ENCODE data around the gene DKKL1. TPM values are rescaled to one million over a fixed set of nuclear protein-coding genes. Genes with fewer than 3 reads are reported as not detected.
A peak's percentile ranks its signal among the peaks of the same experiment; 100 is the strongest.

The DKKL1 gene
- total RNA-seq, 1 experiment from 2014 or later = 2.4 TPM

- DNase-seq (ENCODE audit: low spot score) = peak; percentile 56
- ATAC-seq = peak; percentile 3
- CTCF ChIA-PET = interaction anchor here (0.8 to 3.5 kb wide), 11 partner anchors 9 to 139 kb away, joined by 3 to 14 read pairs (median 5); partner anchors contain the start of genes GFY and TEAD2
- H3K27me3 Mint-ChIP-seq (ENCODE audit: low read depth) = peaks cover 45% of the 10 kb centered on the region
- H3K9me3 Mint-ChIP-seq = no peaks in the 10 kb centered on the region
- H3K4me1 Mint-ChIP-seq = peaks cover 29% of the 10 kb centered on the region
- H3K27ac Mint-ChIP-seq = peak overlapping the region; percentile 95; the same call in 1 of the 2 replicates
- peaks cover 28% of the 10 kb centered on the region for H3K36me3 Mint-ChIP-seq
- TF ChIP-seq PRDM15 (CRISPR knock-in tag; IDR thresholded peaks at IDR 0.05) (0 out of 2 replicates have a peak, but pooled peaks have one; percentile 6), MXD4 (CRISPR knock-in tag; IDR thresholded peaks at IDR 0.05; ENCODE audit: borderline replicate concordance) (no peak), E2F5 (CRISPR knock-in tag; IDR thresholded peaks at IDR 0.05) (no peak)
- H3K4me3 Mint-ChIP-seq = peak overlapping the region; percentile 83
- POLR2A ChIA-PET = interaction anchor here (0.5 to 1.5 kb wide), 4 partner anchors 23 to 1738 kb away, joined by 3 to 5 read pairs (median 4); partner anchors contain the start of gene ALDH16A1
These were observed 25.5 kb upstream of the DKKL1 start for GRCh38 chr19:49338023-49338677.

GRCh38 chr19:49338691-49339300 lies 24.9 kb upstream of the DKKL1 start:
- peak overlapping the region; percentile 83 for H3K4me3 Mint-ChIP-seq
- ChIA-PET POLR2A (interaction anchor here (0.5 to 1.7 kb wide), 5 partner anchors 22 to 1739 kb away, joined by 3 to 12 read pairs (median 5); partner anchors contain the start of genes ALDH16A1 and TEAD2), CTCF (interaction anchor here (0.5 to 3.5 kb wide), 27 partner anchors 8 to 241 kb away, joined by 3 to 20 read pairs (median 4); partner anchors contain the start of genes DKKL1, GFY and TEAD2)
- peaks cover 45% of the 10 kb centered on the region for H3K27me3 Mint-ChIP-seq (ENCODE audit: low read depth)
- H3K4me1 Mint-ChIP-seq = peaks cover 26% of the 10 kb centered on the region
- peak overlapping the region; percentile 95 for H3K27ac Mint-ChIP-seq
- peaks cover 34% of the 10 kb centered on the region for H3K36me3 Mint-ChIP-seq
- DNase-seq (ENCODE audit: low spot score) = peak; percentile 100
- ATAC-seq = peak; percentile 75
- H3K9me3 Mint-ChIP-seq = no peaks in the 10 kb centered on the region
- no peak for TF ChIP-seq JAZF1 (CRISPR knock-in tag; IDR thresholded peaks at IDR 0.05)
- no peak; the same call in 1 of the 2 replicates for TF ChIP-seq SP1 (CRISPR knock-in tag; conservative IDR thresholded peaks at IDR 0.05)
- TF ChIP-seq FOXP4 (CRISPR knock-in tag; IDR thresholded peaks at IDR 0.05) = no peak
- TF ChIP-seq ARID4B (CRISPR knock-in tag; IDR thresholded peaks at IDR 0.05; ENCODE audit: borderline replicate concordance) = peak; percentile 40; the same call in 1 of the 2 replicates
- peak; percentile 42; the same call in 1 of the 2 replicates for TF ChIP-seq TEAD1 (CRISPR knock-in tag; IDR thresholded peaks at IDR 0.05)
- TF ChIP-seq ERG (CRISPR knock-in tag; IDR thresholded peaks at IDR 0.05) = no peak
- 0 out of 2 replicates have a peak, but pooled peaks have one; percentile 20 for TF ChIP-seq ZNF416 (CRISPR knock-in tag; IDR thresholded peaks at IDR 0.05)
- TF ChIP-seq ZNF138 (CRISPR knock-in tag; conservative IDR thresholded peaks at IDR 0.05) = no peak
- TF ChIP-seq MAX (CRISPR knock-in tag; IDR thresholded peaks at IDR 0.05) = peak; percentile 38; the same call in 1 of the 2 replicates
- TF ChIP-seq FOXP1 (CRISPR knock-in tag; IDR thresholded peaks at IDR 0.05; ENCODE audit: borderline replicate concordance) = no peak
- TF ChIP-seq ZNF232 (CRISPR knock-in tag; IDR thresholded peaks at IDR 0.05) = no peak
- TF ChIP-seq ZMAT4 (CRISPR knock-in tag; IDR thresholded peaks at IDR 0.05) = peak; percentile 61
